ENCODE measurements around the gene RABGAP1L. TPM values are rescaled to one million over a fixed set of nuclear protein-coding genes. Genes with fewer than 3 reads are reported as not detected.
"Not testable (repeated sequence)": the region's sequence is repeated elsewhere in the genome, so short reads cannot be mapped to it uniquely, and the experiment has no call there.

Gene RABGAP1L
- total and polyA plus RNA-seq, 2 of the 4 experiments (the other 2 are of a cell fraction), result 7.9 to 26.7 TPM

GRCh38 chr1:174535207-174535606, 375.9 kb downstream of the RABGAP1L start:
- ATAC-seq (ENCODE audit: low read depth) (peak; percentile 71), DNase-seq (peak; percentile 56)
- ChIA-PET CTCF (no interaction called here), POLR2A (ENCODE audit: unreplicated experiment) (no interaction called here)
- Histone ChIP-seq H3K4me3 (ENCODE audit: insufficient read depth, low read depth, low read length) (no peak overlapping the region), H2AK9ac (replicated peaks; ENCODE audit: low read depth, low read length, poor library complexity) (no peak overlapping the region), H3K4me1 (ENCODE audit: control insufficient read depth, insufficient read depth, low read length) (peaks cover 2% of the 10 kb centered on the region; the same call in 1 of the 2 replicates), H3K9me1 (ENCODE audit: insufficient read depth, low read length) (no peaks in the 10 kb centered on the region), H3K79me1 (ENCODE audit: low read depth in 1 of 2, low read length in 2 of 2) (no peaks in the 10 kb centered on the region), H3K56ac (ENCODE audit: extremely low read depth, insufficient read depth, low read length) (no peak overlapping the region), H3K4ac (ENCODE audit: low read depth, low read length) (no peak overlapping the region), H3K9me3 (ENCODE audit: control insufficient read depth, insufficient read depth, low read length) (peaks cover 4% of the 10 kb centered on the region), H4K5ac (ENCODE audit: low read depth, low read length) (no peak overlapping the region), H4K91ac (ENCODE audit: insufficient read depth, low read depth, low read length) (no peak overlapping the region), H2BK20ac (ENCODE audit: low read depth, low read length) (no peak overlapping the region), H3K23ac (ENCODE audit: low read depth, low read length) (no peak overlapping the region), H3K36me3 (ENCODE audit: control insufficient read depth, insufficient read depth, low read length) (no peaks in the 10 kb centered on the region), H3K27ac (ENCODE audit: insufficient read depth, low read length) (no peak overlapping the region), H2BK120ac (ENCODE audit: low read depth, low read length) (no peak overlapping the region), H2BK15ac (ENCODE audit: low read depth, low read length) (no peak overlapping the region), H3K9ac (ENCODE audit: low read depth, low read length) (no peak overlapping the region), H4K8ac (ENCODE audit: low read depth in 2 of 2, low read length in 2 of 2) (no peak overlapping the region), H3K4me2 (ENCODE audit: low read depth, low read length) (no peak overlapping the region), H2AFZ (replicated peaks; ENCODE audit: low read length, poor library complexity) (no peak overlapping the region), H2BK5ac (ENCODE audit: low read depth, low read length, poor library complexity, severe bottlenecking) (no peak overlapping the region), H3K18ac (ENCODE audit: low read depth, low read length) (no peak overlapping the region), H4K20me1 (ENCODE audit: insufficient read depth, low read length) (no peaks in the 10 kb centered on the region), H3K27me3 (ENCODE audit: control insufficient read depth, insufficient read depth, low read length) (no peaks in the 10 kb centered on the region), H3K14ac (replicated peaks; ENCODE audit: low read depth, low read length) (no peak overlapping the region), H2AK5ac (ENCODE audit: low read depth, low read length) (no peak overlapping the region)
- intact Hi-C loops (cut with micrococcal nuclease) (no loop called here), in situ Hi-C loops (cut with MboI; ENCODE audit: low sequenced_read_pairs) (no loop called here), dilution Hi-C loops (cut with HindIII; ENCODE audit: low sequenced_read_pairs, unreplicated experiment) (no loop called here)
- WGBS, 2 experiments (ENCODE audit: extremely low coverage in 2 of 2, insufficient read length in 1 of 2), result 20% methylated on average over 1 of the region's 2 CpGs; no CpG with 5 or more reads in 1 of the 2 experiments
- TF ChIP-seq POLR2A (IDR thresholded peaks at IDR 0.05; ENCODE audit: low read depth, low read length), result no peak
- peak; percentile 57; the same call in 1 of the 2 replicates for TF ChIP-seq MAFK (IDR thresholded peaks at IDR 0.05; ENCODE audit: low read depth, low read length)
- BruUV-seq (replicated peaks), result no TSS peak

- H2BK20ac ChIP-seq (ENCODE audit: low read depth, low read length); H3K14ac ChIP-seq (replicated peaks; ENCODE audit: low read depth, low read length); H2AFZ ChIP-seq (replicated peaks; ENCODE audit: low read length, poor library complexity); H3K79me1 ChIP-seq (ENCODE audit: low read depth in 1 of 2, low read length in 2 of 2); in situ Hi-C loops (cut with MboI; ENCODE audit: low sequenced_read_pairs); H3K9me1 ChIP-seq (ENCODE audit: insufficient read depth, low read length); H2AK5ac ChIP-seq (ENCODE audit: low read depth, low read length); H3K4me3 ChIP-seq (ENCODE audit: insufficient read depth, low read depth, low read length); H3K36me3 ChIP-seq (ENCODE audit: control insufficient read depth, insufficient read depth, low read length); POLR2A ChIA-PET (ENCODE audit: unreplicated experiment); DNase-seq; BruUV-seq (replicated peaks); H4K8ac ChIP-seq (ENCODE audit: low read depth in 2 of 2, low read length in 2 of 2); ATAC-seq (ENCODE audit: low read depth); H4K91ac ChIP-seq (ENCODE audit: insufficient read depth, low read depth, low read length); H3K23ac ChIP-seq (ENCODE audit: low read depth, low read length); H3K18ac ChIP-seq (ENCODE audit: low read depth, low read length); H3K9me3 ChIP-seq (ENCODE audit: control insufficient read depth, insufficient read depth, low read length); H3K9ac ChIP-seq (ENCODE audit: low read depth, low read length); H3K4me2 ChIP-seq (ENCODE audit: low read depth, low read length); intact Hi-C loops (cut with micrococcal nuclease); H3K56ac ChIP-seq (ENCODE audit: extremely low read depth, insufficient read depth, low read length); H3K4me1 ChIP-seq (ENCODE audit: control insufficient read depth, insufficient read depth, low read length); CTCF ChIA-PET; H3K4ac ChIP-seq (ENCODE audit: low read depth, low read length); H2BK5ac ChIP-seq (ENCODE audit: low read depth, low read length, poor library complexity, severe bottlenecking); H2BK15ac ChIP-seq (ENCODE audit: low read depth, low read length); dilution Hi-C loops (cut with HindIII; ENCODE audit: low sequenced_read_pairs, unreplicated experiment); H2AK9ac ChIP-seq (replicated peaks; ENCODE audit: low read depth, low read length, poor library complexity); H3K27ac ChIP-seq (ENCODE audit: insufficient read depth, low read length); H3K27me3 ChIP-seq (ENCODE audit: control insufficient read depth, insufficient read depth, low read length); H4K20me1 ChIP-seq (ENCODE audit: insufficient read depth, low read length); H2BK120ac ChIP-seq (ENCODE audit: low read depth, low read length); H4K5ac ChIP-seq (ENCODE audit: low read depth, low read length): not testable (repeated sequence)
- no CpG with 5 or more reads among the region's 2 CpGs for WGBS, 2 experiments (ENCODE audit: extremely low coverage in 2 of 2, insufficient read length in 1 of 2)
Measured at GRCh38 chr1:174543421-174543820, 384.1 kb downstream of the RABGAP1L start.
